Fibroblast of skin of back (primary cell): ENCODE measurements around the gene THSD4.
A peak's percentile ranks its signal among the peaks of the same experiment; 100 is the strongest.
"Not testable (repeated sequence)": the region's sequence is repeated elsewhere in the genome, so short reads cannot be mapped to it uniquely, and the experiment has no call there.

Experiments
- DNase-seq: peaks from one replicate; pipeline ENCODE4 v3.0.0-alpha.2; 2013

The THSD4 gene

DNA sequence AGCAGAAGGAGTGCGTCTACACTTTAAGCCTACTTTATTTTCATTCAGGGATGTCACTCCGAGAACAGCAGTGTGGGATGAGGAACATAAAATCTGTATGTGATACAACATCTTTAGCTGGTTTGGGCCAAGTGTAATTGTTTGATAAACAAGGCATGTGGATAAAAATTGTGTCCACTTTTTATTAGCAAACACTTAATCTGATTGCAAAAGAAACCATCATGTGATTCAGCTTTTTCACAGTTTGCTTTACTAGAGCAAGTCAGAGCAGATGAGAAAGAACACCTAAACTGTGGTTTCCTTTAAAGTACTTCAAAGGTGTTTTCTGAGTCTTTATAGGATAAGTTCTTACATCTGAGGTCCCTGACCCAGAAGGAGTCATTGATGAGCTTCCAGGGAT lies 237.9 kb downstream of the THSD4 start:
- no peak for DNase-seq

- no peak for DNase-seq
Observed at GRCh38 chr15:71355268-71355667, 240.0 kb downstream of the THSD4 start.

DNA sequence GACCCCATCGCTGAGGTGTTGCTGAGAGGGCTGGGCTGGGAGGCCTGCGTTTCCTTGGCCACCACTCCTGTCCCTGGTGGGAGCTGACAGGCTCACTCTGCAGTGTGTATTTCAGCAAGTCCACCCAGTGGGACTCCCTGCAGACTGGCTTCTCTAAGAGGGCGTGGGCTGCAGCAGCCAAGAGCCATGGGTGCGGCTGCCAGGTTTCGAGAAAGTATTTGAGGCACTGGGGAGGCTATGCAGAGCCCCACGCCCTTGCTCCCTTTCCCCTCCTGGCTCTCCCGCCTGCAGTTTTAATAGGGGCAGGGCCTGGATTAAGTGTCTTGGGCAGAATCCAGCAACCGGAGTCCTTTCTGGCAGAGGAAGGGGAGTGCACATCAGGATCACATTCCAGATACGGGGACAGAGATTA lies 242.1 kb downstream of the THSD4 start:
- no peak for DNase-seq

GRCh38 chr15:71357967-71358366 lies 242.7 kb downstream of the THSD4 start:
- no peak for DNase-seq

- DNase-seq = no peak
Observed at GRCh38 chr15:71359246-71359645, 244.0 kb downstream of the THSD4 start.

DNA sequence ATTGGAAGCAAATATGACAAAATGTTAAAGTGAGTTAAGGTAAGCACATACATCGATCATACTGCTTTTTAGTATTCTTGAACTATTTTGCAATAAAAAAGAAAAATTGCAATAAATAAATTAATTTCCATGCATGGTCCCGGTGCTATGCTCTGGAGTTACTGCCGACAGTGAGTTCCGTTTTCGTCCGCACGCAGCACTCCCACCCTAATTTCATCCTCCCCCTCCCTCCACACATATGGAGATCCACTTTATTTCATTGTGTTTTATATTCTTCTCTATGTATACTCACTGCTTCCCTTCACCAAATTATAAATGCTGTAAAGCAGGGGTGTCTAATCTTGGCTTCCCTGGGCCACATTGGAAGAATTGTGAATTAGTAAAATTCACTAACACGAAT lies 247.3 kb downstream of the THSD4 start:
- no peak for DNase-seq

- DNase-seq = no peak
Observed at GRCh38 chr15:71362987-71363968, 248.0 kb downstream of the THSD4 start.

GRCh38 chr15:71364117-71364584 lies 248.9 kb downstream of the THSD4 start:
- DNase-seq = no peak

DNA sequence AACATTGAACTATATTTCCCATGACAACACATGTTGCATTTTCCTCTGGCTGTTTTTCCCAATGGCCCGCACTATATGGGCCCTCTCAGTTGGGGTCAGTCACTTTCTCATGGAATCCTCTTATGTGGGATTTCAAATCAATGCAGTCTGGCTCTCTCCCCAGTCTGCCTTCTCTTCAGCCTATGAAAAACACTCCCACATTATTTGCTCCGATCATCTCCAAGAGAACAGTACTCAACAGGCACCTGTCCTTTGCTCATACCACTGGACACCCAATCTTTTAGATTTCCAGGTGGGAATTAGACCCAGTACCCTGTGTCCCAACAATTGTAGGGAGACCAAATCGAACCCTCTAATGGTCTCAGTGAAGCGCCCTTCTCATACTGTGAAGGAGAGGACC lies 251.3 kb downstream of the THSD4 start:
- no peak for DNase-seq

DNA sequence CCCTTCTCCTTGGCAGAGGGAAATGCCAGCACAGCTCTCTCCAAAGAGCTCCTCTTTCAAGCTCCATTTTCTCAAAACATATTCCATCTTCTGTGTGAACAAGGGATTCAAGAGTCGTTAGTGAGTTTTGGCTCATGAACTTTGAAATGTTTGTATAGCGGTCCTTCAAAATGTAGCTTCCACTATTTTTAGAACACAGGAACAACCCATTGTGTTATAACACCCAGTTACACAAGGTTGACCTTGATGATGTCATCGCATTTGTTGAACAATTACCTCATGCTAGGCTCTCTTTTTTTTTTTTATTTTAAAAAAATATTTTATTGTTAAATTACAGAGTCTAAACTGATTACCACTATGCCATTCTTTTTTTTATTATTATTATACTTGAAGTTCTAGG lies 251.7 kb downstream of the THSD4 start:
- no peak for DNase-seq

- DNase-seq = not testable (repeated sequence)
Observed at GRCh38 chr15:71367737-71368136, 252.5 kb downstream of the THSD4 start.

DNA sequence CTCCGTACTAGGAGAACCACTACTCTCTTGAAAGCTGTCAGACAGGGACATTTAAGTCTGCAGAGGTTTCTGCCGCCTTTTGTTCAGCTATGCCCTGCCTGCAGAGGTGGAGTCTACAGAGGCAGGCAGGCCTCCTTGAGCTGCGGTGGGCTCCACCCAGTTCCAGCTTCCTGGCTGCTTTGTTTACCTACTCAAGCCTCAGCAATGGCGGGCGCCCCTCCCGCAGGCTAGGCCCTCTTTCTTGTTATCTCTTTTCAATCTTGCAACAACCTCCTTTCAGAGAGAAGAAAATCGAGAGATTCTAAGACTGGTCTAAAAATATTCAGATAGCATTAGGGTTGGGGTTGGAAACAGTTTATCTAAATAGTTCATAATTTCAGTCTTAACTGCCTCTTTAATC lies 257.5 kb downstream of the THSD4 start:
- not testable (repeated sequence) for DNase-seq

GRCh38 chr15:71373917-71374316 lies 258.6 kb downstream of the THSD4 start:
- no peak for DNase-seq

DNA sequence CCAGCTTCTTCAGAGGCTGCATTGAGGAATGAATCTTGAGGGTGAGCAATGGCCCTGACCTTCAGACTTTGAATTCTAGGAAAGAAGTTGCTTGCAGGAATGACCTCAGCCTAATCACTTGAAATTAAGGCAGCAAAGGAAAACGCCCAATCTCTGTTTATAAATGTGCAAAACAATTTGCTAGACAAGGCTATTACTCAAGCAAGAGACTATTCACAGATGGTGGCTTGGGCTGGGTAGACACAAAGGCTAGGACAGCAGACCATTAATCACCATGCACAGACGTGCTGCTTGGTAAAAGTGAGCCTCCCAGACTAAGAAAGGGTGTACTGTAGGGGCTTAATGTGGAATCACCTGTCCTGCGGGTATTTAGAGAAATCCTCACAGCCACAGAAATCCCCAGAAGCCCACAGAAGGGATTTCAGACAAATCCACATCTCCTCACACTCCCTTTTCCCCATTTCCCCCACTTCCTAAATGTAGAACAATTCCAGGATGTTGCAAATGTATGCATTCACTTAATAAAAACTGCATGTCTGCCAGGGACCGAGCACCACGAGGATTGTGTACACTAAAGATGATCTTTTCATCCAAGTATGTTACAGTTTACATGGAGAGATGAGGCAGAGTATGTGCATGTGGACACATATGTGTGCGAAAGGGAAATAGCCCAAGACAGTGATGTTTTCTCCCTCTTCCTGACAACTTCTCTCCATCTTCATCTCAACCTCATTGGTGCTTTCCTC lies 259.5 kb downstream of the THSD4 start:
- DNase-seq = peak; percentile 20

- DNase-seq = no peak
Observed at GRCh38 chr15:71375934-71376333, 260.7 kb downstream of the THSD4 start.

GRCh38 chr15:71379893-71380292 lies 264.6 kb downstream of the THSD4 start:
- DNase-seq = no peak

DNA sequence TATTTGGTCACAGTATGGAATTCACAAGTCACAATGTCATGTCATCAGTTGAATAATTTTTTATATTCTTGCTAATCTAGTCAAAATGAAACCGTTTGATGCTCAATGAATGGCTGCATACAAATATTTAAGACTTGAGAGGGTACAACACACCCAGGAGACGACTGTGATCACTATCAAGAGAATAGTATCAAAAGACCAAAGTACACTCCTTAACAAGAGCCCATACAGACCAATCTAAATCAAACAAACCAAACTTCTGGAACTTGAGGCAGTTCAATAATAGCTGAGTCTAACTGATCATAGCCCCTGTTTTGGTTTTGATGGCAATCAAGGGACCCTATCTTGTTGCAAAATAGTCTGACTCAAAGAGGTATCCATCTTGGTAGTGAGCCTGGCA lies 265.1 kb downstream of the THSD4 start:
- no peak for DNase-seq

DNA sequence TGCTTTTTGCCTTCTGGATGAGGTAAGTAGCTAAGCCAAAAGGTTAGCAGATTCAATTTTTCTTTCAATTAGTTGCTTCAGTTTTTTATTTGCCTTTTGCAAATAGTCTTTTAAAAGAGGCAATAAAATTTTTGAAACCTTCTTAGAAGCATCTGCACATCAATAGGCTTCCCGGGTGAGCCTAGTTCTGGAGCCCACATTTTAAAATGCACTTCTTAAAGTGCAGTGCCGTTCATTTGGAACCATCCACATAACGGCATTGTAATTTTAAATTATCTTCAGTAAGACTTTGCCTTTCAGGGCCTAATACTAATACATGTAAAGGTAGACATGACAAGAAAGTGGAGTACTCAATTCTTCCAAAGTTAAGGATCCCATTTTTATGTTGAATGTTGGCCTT lies 269.2 kb downstream of the THSD4 start:
- DNase-seq = no peak

DNA sequence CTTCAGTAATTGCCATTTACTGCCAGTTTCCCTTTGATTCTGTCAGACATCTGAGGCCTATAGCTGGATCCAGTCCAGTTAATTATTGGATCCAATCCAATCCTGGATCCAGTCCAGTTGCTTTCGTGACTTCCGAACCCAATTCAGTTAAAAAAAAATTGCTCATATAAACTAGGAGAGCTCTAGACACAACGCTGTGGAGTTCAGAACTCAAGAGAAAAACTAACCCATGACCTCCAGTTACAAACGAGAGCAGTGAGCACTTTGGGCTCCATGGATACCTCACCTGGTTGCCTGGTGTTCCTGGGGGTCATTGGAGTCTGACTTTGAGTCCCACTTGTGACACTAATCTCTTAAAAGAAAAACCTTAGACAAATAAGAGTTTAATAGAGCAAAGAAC lies 269.8 kb downstream of the THSD4 start:
- DNase-seq = no peak

DNA sequence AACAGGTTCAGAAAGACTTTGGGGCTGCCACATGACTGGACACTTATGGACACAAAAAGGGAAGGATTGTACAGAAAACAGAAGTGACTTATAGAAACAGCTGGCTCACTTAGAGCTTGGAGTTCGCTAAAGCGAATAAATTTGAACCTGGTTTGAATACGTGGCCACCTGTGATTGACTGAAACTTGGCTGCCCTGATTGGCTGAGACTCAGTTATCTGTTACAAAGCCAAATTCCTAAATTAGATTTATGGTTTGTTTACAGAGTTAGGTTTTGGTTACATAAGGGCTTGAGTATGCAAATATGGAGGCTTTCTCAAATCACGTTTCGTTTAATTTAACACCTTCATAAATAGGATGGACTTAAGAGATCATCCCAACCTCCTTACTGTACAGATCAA lies 270.2 kb downstream of the THSD4 start:
- no peak for DNase-seq

DNA sequence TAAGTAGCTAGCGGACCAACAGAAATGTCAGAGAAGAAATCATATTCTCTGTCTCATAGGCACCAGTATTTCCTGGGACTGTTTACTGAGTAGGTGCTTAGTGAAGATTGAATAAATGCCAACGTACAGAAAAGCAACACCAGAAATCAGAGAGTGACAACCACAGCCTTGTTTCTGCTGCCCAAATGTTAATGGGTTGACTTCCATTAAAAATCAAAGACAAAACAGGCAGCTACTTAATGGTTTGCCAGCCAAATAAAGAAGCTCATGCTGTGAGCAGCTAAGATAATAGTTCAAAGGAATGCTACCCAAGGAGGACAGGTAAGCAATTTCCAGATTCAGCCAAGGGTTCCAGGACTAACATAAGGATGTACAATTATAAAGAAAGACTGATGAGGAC lies 270.7 kb downstream of the THSD4 start:
- DNase-seq = no peak

GRCh38 chr15:71386448-71387236 lies 271.4 kb downstream of the THSD4 start:
- DNase-seq = peak; percentile 24

DNA sequence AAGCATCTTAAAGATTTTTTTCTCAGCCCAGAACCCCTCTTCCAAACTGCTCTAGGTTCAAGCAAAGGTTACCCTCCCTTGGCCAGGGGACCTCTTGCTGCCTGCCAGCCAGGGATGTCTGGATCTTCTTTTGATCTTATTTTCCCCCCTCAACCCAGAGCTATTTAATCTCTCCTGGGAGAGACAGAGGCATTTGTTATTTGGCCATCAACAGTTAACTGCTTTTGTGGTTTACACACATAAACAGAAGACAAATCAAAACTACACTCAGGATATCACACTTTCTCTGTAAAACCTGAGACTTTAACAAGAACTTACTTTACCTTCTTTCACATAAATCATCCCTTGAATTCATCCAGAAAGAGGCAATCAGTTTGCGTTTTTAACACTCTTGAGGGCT lies 272.5 kb downstream of the THSD4 start:
- DNase-seq = no peak
